Common myeloid progenitor, CD34-positive (primary cell): Measurements from ENCODE around the gene ZAR1. TPM values are rescaled to one million over a fixed set of nuclear protein-coding genes. Genes with fewer than 3 reads are reported as not detected.
"Not testable (repeated sequence)": the region's sequence is repeated elsewhere in the genome, so short reads cannot be mapped to it uniquely, and the experiment has no call there.

Experiments used
- CTCF ChIA-PET: fragments of 350-600 bp; sonication (Branson Sonifier 250); formaldehyde crosslinking; loops from one replicate; lab custom pipeline; 2021; ENCODE audit warnings: antibody characterized with exemption; lab: Charles Lee
- POLR2A ChIA-PET: fragments of 350-600 bp; sonication (Branson Sonifier 250); formaldehyde crosslinking; loops from one replicate; lab custom pipeline; 2021; ENCODE audit warnings: antibody characterized with exemption; lab: Charles Lee
- DNase-seq, 3 donors: peaks; one replicate each; pipeline versions ENCODE4 v3.0.0 to v3.0.0-alpha.2; 2013
- H3K27ac ChIP-seq, 2 experiments: 1 replicate in 1 of 2; 2 replicates in 1 of 2; pipeline ENCODE4 v1.7.0; 2013; ENCODE audit warnings: inconsistent platforms in 2 of 2, low read length in 2 of 2, mild to moderate bottlenecking in 2 of 2, low read depth in 1 of 2, moderate library complexity in 1 of 2; ENCODE audit not compliant: severe bottlenecking in 2 of 2, insufficient read depth in 1 of 2, poor library complexity in 1 of 2
- H3K27me3 ChIP-seq, 5 experiments: replicated peaks in 2 of 5; 1 replicate in 3 of 5; 2 replicates in 2 of 5; pipeline versions ENCODE4 v1.6.1 to v1.7.0; 2013; ENCODE audit warnings: low read length in 4 of 5, mild to moderate bottlenecking in 2 of 5, moderate library complexity in 2 of 5, inconsistent platforms in 1 of 5; ENCODE audit not compliant: insufficient read depth in 5 of 5, control insufficient read depth in 4 of 5
- H3K36me3 ChIP-seq, 4 experiments: 1 replicate in 2 of 4; 2 replicates in 2 of 4; pipeline versions ENCODE4 v1.6.1 to v1.7.0; 2013; ENCODE audit warnings: low read length in 3 of 4, control low read depth in 1 of 4, mild to moderate bottlenecking in 1 of 4; ENCODE audit not compliant: control insufficient read depth in 4 of 4, insufficient read depth in 4 of 4
- H3K4me1 ChIP-seq, 4 experiments: 1 replicate in 3 of 4; 2 replicates in 1 of 4; pipeline versions ENCODE4 v1.6.1 to v1.7.1; 2013; ENCODE audit warnings: low read length in 3 of 4, mild to moderate bottlenecking in 3 of 4, control low read depth in 1 of 4, inconsistent platforms in 1 of 4, moderate library complexity in 1 of 4; ENCODE audit not compliant: control insufficient read depth in 4 of 4, insufficient read depth in 4 of 4; ENCODE audit errors: control extremely low read depth in 1 of 4
- H3K4me3 ChIP-seq, 7 experiments: 1 replicate in 4 of 7; 2 replicates in 3 of 7; pipeline versions ENCODE4 v1.5.1 to v1.7.0; 2013; ENCODE audit warnings: mild to moderate bottlenecking in 7 of 7, low read length in 6 of 7, moderate library complexity in 6 of 7, inconsistent platforms in 2 of 7, low read depth in 2 of 7, control low read depth in 1 of 7; ENCODE audit not compliant: insufficient read depth in 4 of 7, control insufficient read depth in 1 of 7; ENCODE audit errors: extremely low read depth in 1 of 7
- H3K9me3 ChIP-seq, 5 experiments: 1 replicate in 4 of 5; 2 replicates in 1 of 5; pipeline versions ENCODE4 v1.6.1 to v1.7.1; 2013; ENCODE audit warnings: low read length in 4 of 5, mild to moderate bottlenecking in 2 of 5, inconsistent platforms in 1 of 5, low read depth in 1 of 5, moderate library complexity in 1 of 5; ENCODE audit not compliant: control insufficient read depth in 4 of 5, insufficient read depth in 2 of 5; ENCODE audit errors: control extremely low read depth in 1 of 5
- WGBS: methylation state at CpG from one replicate; pipeline ENCODE4 v1.1.5; 2013; ENCODE audit not compliant: insufficient coverage; 5-methylcytosine and 5-hydroxymethylcytosine counted together
- polyA plus RNA-seq: library from polyadenylated mRNA; unstranded; fragments of 120-200 nt; gene quantifications from one replicate; pipeline ENCODE4 v1.2.1, GENCODE V29; 2013

Gene ZAR1, protein sequence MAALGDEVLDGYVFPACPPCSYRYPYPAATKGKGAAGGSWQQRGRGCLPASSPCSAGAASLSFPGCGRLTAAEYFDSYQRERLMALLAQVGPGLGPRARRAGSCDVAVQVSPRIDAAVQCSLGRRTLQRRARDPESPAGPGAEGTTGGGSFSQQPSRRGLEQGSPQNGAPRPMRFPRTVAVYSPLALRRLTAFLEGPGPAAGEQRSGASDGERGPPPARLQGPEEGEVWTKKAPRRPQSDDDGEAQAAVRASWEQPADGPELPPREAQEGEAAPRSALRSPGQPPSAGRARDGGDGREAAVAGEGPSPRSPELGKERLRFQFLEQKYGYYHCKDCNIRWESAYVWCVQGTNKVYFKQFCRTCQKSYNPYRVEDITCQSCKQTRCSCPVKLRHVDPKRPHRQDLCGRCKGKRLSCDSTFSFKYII
- 0.03 TPM for polyA plus RNA-seq

DNA sequence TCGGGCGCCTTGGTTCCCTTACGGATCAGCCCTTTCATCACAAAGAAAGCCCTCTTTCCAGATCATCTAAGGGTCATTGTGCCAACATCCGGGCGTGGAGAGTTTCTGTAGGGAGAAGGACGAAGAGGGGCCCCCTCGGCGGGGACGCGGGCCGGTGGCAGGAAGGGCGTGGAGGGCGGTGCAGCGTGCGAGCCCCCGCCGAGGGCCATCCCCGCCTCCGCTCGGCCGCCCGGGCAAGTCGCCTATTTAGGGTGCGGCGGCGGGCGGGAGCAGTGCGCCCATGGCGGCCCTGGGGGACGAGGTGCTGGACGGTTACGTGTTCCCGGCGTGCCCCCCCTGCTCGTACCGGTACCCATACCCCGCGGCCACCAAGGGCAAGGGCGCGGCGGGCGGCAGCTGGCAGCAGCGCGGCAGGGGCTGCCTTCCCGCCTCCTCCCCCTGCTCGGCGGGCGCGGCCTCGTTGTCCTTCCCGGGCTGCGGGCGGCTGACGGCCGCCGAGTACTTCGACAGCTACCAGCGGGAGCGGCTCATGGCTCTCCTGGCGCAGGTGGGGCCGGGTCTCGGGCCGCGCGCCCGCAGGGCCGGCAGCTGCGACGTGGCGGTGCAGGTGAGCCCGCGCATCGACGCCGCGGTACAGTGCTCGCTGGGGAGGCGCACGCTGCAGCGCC, at the start of gene ZAR1:
Gene ZAR1, plus strand, starts transcription at position 241 of the 668 bp plus-strand sequence. Its CDS starts 40 bp downstream, at position 281.
- Histone ChIP-seq H3K27me3 (peaks cover 24 to 74% (median 37%) of the 10 kb centered on the region in 5 experiments), H3K4me3 (peak within 1 kb of the TSS in 5 of 7 experiments; percentile 15 to 57 (median 47)), H3K9me3 (peaks cover 0 to 3% (median 0%) of the 10 kb centered on the region in 5 experiments), H3K4me1 (peaks cover 0 to 13% (median 8%) of the 10 kb centered on the region in 4 experiments), H3K36me3 (peaks cover 0 to under 1% (median 0%) of the 10 kb centered on the region in 4 experiments), H3K27ac (no peak within 1 kb of the TSS)
- CTCF ChIA-PET: interaction anchor here (0.7 to 1.4 kb wide), 2 partner anchors 22 to 178 kb away, joined by 3 read pairs; no protein-coding TSS in a partner anchor
- POLR2A ChIA-PET: no interaction called here
- 3% methylated on average over 52 of the region's 80 CpGs for WGBS
- DNase-seq: peak in 2 of 3 donors; percentile 21 to 47

DNA sequence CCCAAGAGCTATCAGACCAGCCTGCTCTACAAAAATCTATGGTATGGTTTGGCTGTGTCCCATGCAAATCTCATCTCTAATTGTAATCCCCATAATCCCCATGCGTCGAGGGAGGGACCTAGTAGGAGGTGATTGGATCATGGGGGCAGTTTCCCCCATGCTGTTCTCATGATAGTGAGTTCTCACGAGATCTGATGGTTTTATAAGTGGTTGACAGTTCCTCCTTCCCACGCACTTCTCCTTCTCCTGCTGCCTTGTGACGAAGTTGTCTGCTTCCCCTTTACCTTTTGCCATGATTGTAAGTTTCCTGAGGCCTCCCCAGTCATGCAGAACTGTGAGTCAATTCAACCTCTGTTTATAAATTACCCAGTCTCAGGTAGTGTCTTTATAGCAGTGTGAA, 49.1 kb upstream of the ZAR1 start:
- no CpG with 5 or more reads among the region's 5 CpGs for WGBS

DNA sequence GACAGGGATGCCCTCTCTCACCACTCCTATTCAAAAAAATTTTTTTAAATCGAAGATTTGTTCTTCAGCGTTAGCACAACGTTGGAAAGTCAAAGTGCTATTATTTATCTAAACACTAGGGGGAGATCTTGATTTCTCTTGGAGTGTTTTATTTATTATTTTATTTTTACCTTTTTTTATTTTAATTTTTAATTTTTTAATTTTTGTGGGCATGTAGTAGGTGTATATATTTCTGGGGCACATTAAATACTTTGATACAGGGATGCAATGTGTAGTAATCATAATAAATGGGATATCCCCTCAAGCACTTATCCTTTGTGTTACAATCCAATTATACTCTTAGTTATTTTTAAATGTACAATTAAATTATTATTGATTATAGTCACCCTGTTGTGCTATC, 44.3 kb upstream of the ZAR1 start:
- no peaks in the 10 kb centered on the region for H3K9me3 ChIP-seq
- no peak overlapping the region for H3K4me3 ChIP-seq
- CTCF ChIA-PET: interaction anchor here (1.0 to 2.5 kb wide), 6 partner anchors 9 to 44 kb away, joined by 3 to 12 read pairs (median 4); no protein-coding TSS in a partner anchor
- peaks cover 0 to 2% (median 0%) of the 10 kb centered on the region in 4 experiments for H3K4me1 ChIP-seq
- no peak overlapping the region for H3K27ac ChIP-seq
- H3K27me3 ChIP-seq: no peaks in the 10 kb centered on the region
- H3K36me3 ChIP-seq: no peaks in the 10 kb centered on the region
- WGBS: no CpG with 5 or more reads among the region's 3 CpGs
- POLR2A ChIA-PET: no interaction called here
- peak; percentile 5 to 41 (median 41) for DNase-seq

More for the DNA sequence above, 49.1 kb upstream of the ZAR1 start:
- peak in 2 of 3 donors; percentile 38 to 52 for DNase-seq
- H3K9me3 ChIP-seq, H3K27me3 ChIP-seq, POLR2A ChIA-PET, H3K4me3 ChIP-seq, CTCF ChIA-PET, H3K4me1 ChIP-seq, H3K27ac ChIP-seq, H3K36me3 ChIP-seq: not testable (repeated sequence)

DNA sequence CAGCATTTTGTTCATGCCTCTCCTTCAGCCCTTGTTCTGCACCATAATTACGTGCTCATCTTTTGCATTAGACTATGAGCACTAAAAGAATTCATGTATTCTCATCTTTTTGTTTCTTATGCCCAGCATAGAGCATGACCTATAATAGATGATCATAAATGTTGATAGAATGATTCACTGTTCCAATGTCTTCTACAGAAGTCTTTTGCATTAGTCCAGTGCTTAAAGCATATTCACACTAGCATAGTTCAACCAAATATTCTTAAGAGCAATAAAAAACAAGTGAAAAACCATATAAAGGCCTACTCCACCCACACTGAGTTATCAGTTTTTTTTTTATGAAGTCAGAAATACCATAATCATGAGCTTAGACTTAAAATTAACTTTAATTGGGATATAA, 43.4 kb upstream of the ZAR1 start:
- Histone ChIP-seq H3K4me3 (no peak overlapping the region), H3K27ac (no peak overlapping the region), H3K9me3 (no peaks in the 10 kb centered on the region), H3K4me1 (peaks cover 0 to 1% (median 0%) of the 10 kb centered on the region in 4 experiments), H3K36me3 (no peaks in the 10 kb centered on the region), H3K27me3 (no peaks in the 10 kb centered on the region)
- WGBS: no CpG with 5 or more reads among the region's 1 CpG
- no peak for DNase-seq
- ChIA-PET POLR2A (no interaction called here), CTCF (interaction anchor here (1.0 to 2.5 kb wide), 8 partner anchors 10 to 45 kb away, joined by 3 to 12 read pairs (median 4); no protein-coding TSS in a partner anchor)

DNA sequence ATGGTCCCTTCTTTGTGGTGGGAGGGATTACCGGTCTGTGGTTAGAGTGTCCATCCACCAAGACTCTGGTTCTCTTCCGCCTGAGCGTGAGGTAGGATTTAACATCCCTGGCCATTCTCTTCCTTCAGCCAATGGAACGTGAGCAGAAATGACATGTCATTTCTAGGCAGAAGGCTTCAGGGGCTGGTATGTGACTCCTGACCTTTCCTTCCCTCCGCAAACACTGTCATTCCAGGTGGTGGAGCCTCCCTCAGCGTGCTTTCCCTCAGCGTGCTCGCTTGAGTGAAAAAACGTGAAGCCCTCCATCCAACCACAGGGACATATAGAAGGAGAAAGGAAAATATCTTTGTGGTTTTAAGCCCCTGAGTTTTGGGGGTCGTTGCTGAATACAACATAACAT, 40.9 kb upstream of the ZAR1 start:
- CTCF ChIA-PET: no interaction called here
- Histone ChIP-seq H3K27ac (no peak overlapping the region), H3K27me3 (no peaks in the 10 kb centered on the region), H3K36me3 (no peaks in the 10 kb centered on the region), H3K4me3 (no peak overlapping the region), H3K9me3 (no peaks in the 10 kb centered on the region), H3K4me1 (peaks cover 0 to 1% (median 0%) of the 10 kb centered on the region in 4 experiments)
- POLR2A ChIA-PET: no interaction called here
- WGBS: 93% methylated on average over 3 of the region's 10 CpGs
- no peak for DNase-seq

DNA sequence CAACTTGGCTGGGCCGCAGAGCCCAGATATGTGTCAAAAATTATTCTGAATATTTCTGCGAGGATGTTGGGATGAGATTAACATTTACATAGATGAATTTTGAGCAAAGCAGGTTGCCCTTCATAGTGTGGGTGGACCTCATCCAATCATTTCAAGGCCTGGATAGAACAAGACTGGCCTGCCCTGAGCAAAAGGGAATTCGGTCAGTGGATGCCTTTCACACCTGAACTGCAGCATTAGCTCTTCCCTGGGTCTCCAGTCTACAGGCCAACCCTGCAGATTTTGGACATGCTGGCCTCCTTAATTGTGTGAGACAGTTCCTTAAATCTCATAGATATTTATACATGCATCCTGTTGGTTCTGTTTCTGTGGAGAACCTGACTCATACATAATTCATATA, 39.3 kb upstream of the ZAR1 start:
- Histone ChIP-seq H3K27me3 (no peaks in the 10 kb centered on the region), H3K4me1 (peaks cover 0 to 1% (median 0%) of the 10 kb centered on the region in 4 experiments), H3K36me3 (no peaks in the 10 kb centered on the region), H3K4me3 (no peak overlapping the region), H3K9me3 (peaks cover 0 to under 1% (median 0%) of the 10 kb centered on the region in 5 experiments), H3K27ac (no peak overlapping the region)
- POLR2A ChIA-PET: no interaction called here
- peak in 2 of 3 donors; percentile 15 to 20 for DNase-seq
- CTCF ChIA-PET: interaction anchor here (0.7 kb wide), 1 partner anchor 88 kb away, joined by 3 read pairs; no protein-coding TSS in a partner anchor
- WGBS: 94% methylated on average over 2 of the region's 3 CpGs
